Smooth muscle cell (in vitro differentiated cells): Measurements from ENCODE around the gene PLEKHM3. TPM values are rescaled to one million over a fixed set of nuclear protein-coding genes. Genes with fewer than 3 reads are reported as not detected.
"Not testable (repeated sequence)": the region's sequence is repeated elsewhere in the genome, so short reads cannot be mapped to it uniquely, and the experiment has no call there.

ENCODE experiments used
- DNase-seq: peaks from one replicate; lab custom pipeline; 2025; ENCODE audit not compliant: unreplicated experiment; lab: John Stamatoyannopoulos, UW
- H2AFZ ChIP-seq: fragments of 200-600 bp; sonication (generic); 2 replicates; pipeline ENCODE4 v1.6.0; 2016; ENCODE audit warnings: antibody characterized with exemption, low read depth, mild to moderate bottlenecking
- H3F3A ChIP-seq: fragments of 200-600 bp; sonication (generic); 2 replicates; pipeline ENCODE4 v1.6.0; 2017; ENCODE audit warnings: antibody characterized with exemption, low read depth
- H3K27ac ChIP-seq: fragments of 200-600 bp; sonication (generic); 2 replicates; pipeline ENCODE4 v1.5.1; 2016; ENCODE audit warnings: low read depth, mild to moderate bottlenecking
- H3K27me3 ChIP-seq: fragments of 200-600 bp; sonication (generic); 2 replicates; pipeline ENCODE4 v1.6.1; 2016; ENCODE audit warnings: low read depth, mild to moderate bottlenecking
- H3K36me3 ChIP-seq: fragments of 200-600 bp; sonication (generic); 2 replicates; pipeline ENCODE4 v1.5.1; 2016; ENCODE audit warnings: low read depth
- H3K4me1 ChIP-seq: fragments of 200-600 bp; sonication (generic); 2 replicates; pipeline ENCODE4 v1.5.1; 2016; ENCODE audit warnings: low read depth
- H3K4me2 ChIP-seq: fragments of 200-600 bp; sonication (generic); 2 replicates; pipeline ENCODE4 v1.6.0; 2016; ENCODE audit warnings: mild to moderate bottlenecking
- H3K4me3 ChIP-seq: fragments of 200-600 bp; sonication (generic); 2 replicates; pipeline ENCODE4 v1.5.1; 2016; ENCODE audit warnings: mild to moderate bottlenecking
- H3K79me2 ChIP-seq: fragments of 200-600 bp; sonication (generic); 2 replicates; pipeline ENCODE4 v1.6.0; 2016; ENCODE audit warnings: low read depth, mild to moderate bottlenecking
- H3K9ac ChIP-seq: fragments of 200-600 bp; sonication (generic); 2 replicates; pipeline ENCODE4 v1.6.0; 2016; ENCODE audit warnings: low read depth
- H3K9me3 ChIP-seq: fragments of 200-600 bp; sonication (generic); replicated peaks from 2 replicates; pipeline ENCODE4 v1.5.1; 2016; ENCODE audit warnings: low read depth
- H4K20me1 ChIP-seq: fragments of 200-600 bp; sonication (generic); 2 replicates; pipeline ENCODE4 v1.6.0; 2016; ENCODE audit warnings: low read depth
- WGBS: methylation state at CpG from one replicate; pipeline ENCODE4 v1.1.7; 2016; ENCODE audit warnings: low lambda C conversion rate; 5-methylcytosine and 5-hydroxymethylcytosine counted together
- polyA plus RNA-seq: library from polyadenylated mRNA; unstranded; fragments of >200 nt; fragmentation: Nextera tagmentation; extraction: Ambion mirVana; gene quantifications from 2 replicates; pipeline ENCODE4 v1.2.1, GENCODE V29; 2016
- total RNA-seq: library from RNA; depleted of rRNA; stranded (reverse); fragments of >200 nt; gene quantifications from 2 replicates; pipeline ENCODE4 v1.2.3, GENCODE V29; 2014
- TF ChIP-seq, protein P1 (sequence below): fragments of 200-600 bp; sonication (generic); IDR thresholded peaks from 2 replicates; pipeline ENCODE4 v1.5.1; 2017; ENCODE audit warnings: borderline replicate concordance, mild to moderate bottlenecking, antibody characterized with exemption; ENCODE audit not compliant: insufficient read depth, poor library complexity, severe bottlenecking

Gene PLEKHM3
- total and polyA plus RNA-seq, 2 experiments from 2014 or later: 3.8 to 10.3 TPM

DNA sequence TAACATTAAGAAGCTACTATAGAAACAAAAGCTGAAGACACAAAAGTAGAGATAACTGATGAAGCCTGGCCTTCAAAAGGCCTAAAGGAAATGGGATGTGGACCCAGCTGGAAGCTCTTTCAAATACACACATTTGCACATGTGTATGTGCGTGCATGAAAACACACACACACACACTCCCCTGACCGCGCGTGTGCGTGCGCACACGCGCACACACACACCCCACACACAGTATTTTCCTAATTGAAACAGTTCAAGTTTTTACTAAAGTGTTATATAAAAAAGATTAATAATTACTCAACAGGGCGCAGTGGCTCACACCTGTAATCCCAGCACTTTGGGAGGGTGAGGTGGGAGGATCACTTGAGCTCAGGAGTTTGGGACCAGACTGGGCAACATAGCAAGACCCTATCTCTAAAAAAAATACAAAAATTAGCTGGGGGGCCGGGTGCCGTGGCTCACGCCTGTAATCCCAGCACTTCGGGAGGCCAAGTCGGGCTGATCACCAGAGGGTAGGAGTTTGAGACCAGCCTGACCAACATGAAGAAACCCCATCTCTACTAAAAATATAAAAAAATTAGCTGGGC, 111.5 kb downstream of the PLEKHM3 start:
- Histone ChIP-seq H3F3A (no peaks in the 10 kb centered on the region), H3K36me3 (no peaks in the 10 kb centered on the region), H3K9me3 (no peaks in the 10 kb centered on the region), H3K4me3 (no peak overlapping the region), H4K20me1 (no peaks in the 10 kb centered on the region), H3K27me3 (no peaks in the 10 kb centered on the region), H2AFZ (no peak overlapping the region), H3K9ac (no peak overlapping the region), H3K27ac (no peak overlapping the region), H3K79me2 (no peaks in the 10 kb centered on the region), H3K4me1 (no peaks in the 10 kb centered on the region), H3K4me2 (no peak overlapping the region)
- TF ChIP-seq, protein P1, sequence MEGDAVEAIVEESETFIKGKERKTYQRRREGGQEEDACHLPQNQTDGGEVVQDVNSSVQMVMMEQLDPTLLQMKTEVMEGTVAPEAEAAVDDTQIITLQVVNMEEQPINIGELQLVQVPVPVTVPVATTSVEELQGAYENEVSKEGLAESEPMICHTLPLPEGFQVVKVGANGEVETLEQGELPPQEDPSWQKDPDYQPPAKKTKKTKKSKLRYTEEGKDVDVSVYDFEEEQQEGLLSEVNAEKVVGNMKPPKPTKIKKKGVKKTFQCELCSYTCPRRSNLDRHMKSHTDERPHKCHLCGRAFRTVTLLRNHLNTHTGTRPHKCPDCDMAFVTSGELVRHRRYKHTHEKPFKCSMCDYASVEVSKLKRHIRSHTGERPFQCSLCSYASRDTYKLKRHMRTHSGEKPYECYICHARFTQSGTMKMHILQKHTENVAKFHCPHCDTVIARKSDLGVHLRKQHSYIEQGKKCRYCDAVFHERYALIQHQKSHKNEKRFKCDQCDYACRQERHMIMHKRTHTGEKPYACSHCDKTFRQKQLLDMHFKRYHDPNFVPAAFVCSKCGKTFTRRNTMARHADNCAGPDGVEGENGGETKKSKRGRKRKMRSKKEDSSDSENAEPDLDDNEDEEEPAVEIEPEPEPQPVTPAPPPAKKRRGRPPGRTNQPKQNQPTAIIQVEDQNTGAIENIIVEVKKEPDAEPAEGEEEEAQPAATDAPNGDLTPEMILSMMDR: no peak
- DNase-seq: no peak
- WGBS: 98% methylated on average over 14 of the region's 14 CpGs

DNA sequence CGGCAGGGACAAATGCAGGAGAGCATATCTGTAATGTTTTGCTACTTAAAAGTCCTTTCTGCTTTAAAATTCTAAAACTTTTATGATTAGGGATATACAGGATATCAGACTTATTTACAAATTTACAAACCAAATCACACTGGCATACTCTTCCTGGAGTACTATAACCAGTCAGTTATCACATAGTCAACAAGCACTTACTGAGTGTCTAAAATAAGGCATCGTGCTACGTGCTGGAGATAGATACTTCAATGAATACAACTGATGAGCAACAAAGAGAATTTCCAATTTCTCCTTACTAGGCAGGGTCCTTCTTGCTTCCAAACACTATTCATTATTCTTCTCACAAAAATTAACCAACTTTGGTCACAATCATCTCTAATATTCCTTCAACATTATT, 113.5 kb downstream of the PLEKHM3 start:
- Histone ChIP-seq H3K9me3 (no peaks in the 10 kb centered on the region), H3K4me2 (no peak overlapping the region), H4K20me1 (no peaks in the 10 kb centered on the region), H3K9ac (no peak overlapping the region), H3K27me3 (no peaks in the 10 kb centered on the region), H3K79me2 (no peaks in the 10 kb centered on the region), H3K4me3 (no peak overlapping the region), H3K4me1 (no peaks in the 10 kb centered on the region), H3K27ac (no peak overlapping the region), H3F3A (no peaks in the 10 kb centered on the region), H3K36me3 (no peaks in the 10 kb centered on the region), H2AFZ (no peak overlapping the region)
- TF ChIP-seq, protein P1: no peak
- WGBS: 97% methylated on average over 3 of the region's 3 CpGs
- DNase-seq: no peak

DNA sequence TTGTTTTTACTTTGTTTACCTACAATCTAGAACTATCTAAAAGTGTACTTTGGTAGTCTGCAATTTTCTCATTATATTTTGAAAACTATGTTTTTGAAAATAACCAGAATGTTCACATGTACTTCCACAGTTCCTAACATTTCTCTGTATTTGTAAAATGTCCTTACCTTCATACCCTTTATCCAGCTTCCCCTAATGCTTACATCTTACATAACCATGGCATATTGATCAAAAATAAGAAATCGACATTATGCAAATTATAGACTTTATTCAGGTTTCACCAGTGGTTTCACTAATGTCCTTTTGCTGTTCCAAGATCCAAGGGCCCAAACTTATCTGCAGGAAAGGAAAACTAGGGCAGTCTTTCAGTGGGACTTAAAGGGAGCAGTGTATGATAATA, 114.1 kb downstream of the PLEKHM3 start:
- DNase-seq: no peak
- Histone ChIP-seq H3K27me3 (no peaks in the 10 kb centered on the region), H3K9ac (no peak overlapping the region), H3K4me2 (no peak overlapping the region), H3K9me3 (no peaks in the 10 kb centered on the region), H3F3A (no peaks in the 10 kb centered on the region), H3K27ac (no peak overlapping the region), H2AFZ (no peak overlapping the region), H3K4me1 (peaks cover under 1% of the 10 kb centered on the region), H3K36me3 (no peaks in the 10 kb centered on the region), H3K4me3 (no peak overlapping the region), H4K20me1 (no peaks in the 10 kb centered on the region), H3K79me2 (no peaks in the 10 kb centered on the region)
- TF ChIP-seq, protein P1: no peak
- WGBS: 87% methylated on average over 1 of the region's 1 CpG

DNA sequence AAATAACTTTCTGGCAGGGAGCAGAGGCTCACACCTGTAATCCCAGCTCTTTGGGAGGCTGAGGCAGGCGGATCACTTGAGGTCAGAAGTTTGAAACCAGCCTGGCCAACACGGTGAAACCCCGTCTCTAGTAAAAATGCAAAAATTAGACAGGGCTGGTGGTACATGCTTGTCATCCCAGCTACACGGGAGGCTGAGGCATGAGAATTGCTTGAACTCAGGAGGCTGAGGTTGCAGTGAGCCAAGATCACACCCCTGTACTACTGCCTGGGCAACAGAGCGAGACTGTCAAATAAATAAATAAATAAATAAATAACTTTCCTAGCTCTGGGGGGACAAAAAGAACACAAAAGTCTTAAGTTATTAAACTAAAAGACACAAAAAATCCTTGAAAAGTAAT, 118.8 kb downstream of the PLEKHM3 start:
- not testable (repeated sequence) for H3K27ac ChIP-seq, H3K4me2 ChIP-seq, H3K36me3 ChIP-seq, H3K4me3 ChIP-seq, H2AFZ ChIP-seq, H3K79me2 ChIP-seq, H3K9ac ChIP-seq, H3F3A ChIP-seq, H3K27me3 ChIP-seq, DNase-seq, H4K20me1 ChIP-seq, H3K9me3 ChIP-seq
- peaks cover 41% of the 10 kb centered on the region for H3K4me1 ChIP-seq
- WGBS: 98% methylated on average over 5 of the region's 5 CpGs
